Activated naive CD4-positive, alpha-beta T cell treated with anti-CD3 and anti-CD28 coated beads, Interleukin-2, amount 50 U/mL, for 72 hours (primary cell): Measurements from ENCODE around the gene CHAC1. TPM values are rescaled to one million over a fixed set of nuclear protein-coding genes. Genes with fewer than 3 reads are reported as not detected.

ENCODE experiments used
- ATAC-seq, 2 donors: fragments of 150-1000 bp; cut with Tn5 transposase; 2 replicates each; pipeline ENCODE4 v1.10.0; 2021; ENCODE audit warnings: mild to moderate bottlenecking in 2 of 2, moderate library complexity in 2 of 2
- DNase-seq, 2 donors: peaks; one replicate each; pipeline ENCODE4 v3.0.0; 2021 to 2022; ENCODE audit warnings: low spot score in 2 of 2
- H3K27ac Mint-ChIP-seq, 2 donors: one replicate each; pipeline ENCODE4 v1.8.0; 2022; ENCODE audit warnings: mild to moderate bottlenecking in 2 of 2, mixed read lengths in 2 of 2
- H3K36me3 Mint-ChIP-seq, 2 donors: one replicate each; pipeline ENCODE4 v1.8.0; 2022; ENCODE audit warnings: mixed read lengths in 2 of 2
- H3K9me3 Mint-ChIP-seq, 2 donors: one replicate each; pipeline ENCODE4 v1.8.0; 2022; ENCODE audit warnings: mixed read lengths in 2 of 2
- total RNA-seq, 2 donors: library from RNA; stranded (reverse); gene quantifications; one replicate each; pipeline ENCODE4 v1.2.3, GENCODE V29; 2022

The CHAC1 gene
- total RNA-seq, 2 donors from 2014 or later, result 12.9 to 16.3 TPM

GRCh38 chr15:40984964-40985363 is 31.7 kb downstream of the CHAC1 start:
- peaks cover 10 to 13% of the 10 kb centered on the region in 2 donors for H3K36me3 Mint-ChIP-seq
- DNase-seq, result no peak
- no peak for ATAC-seq
- no peaks in the 10 kb centered on the region for H3K9me3 Mint-ChIP-seq
- peak overlapping the region in 1 of 2 donors; percentile 71 for H3K27ac Mint-ChIP-seq

GRCh38 chr15:40985541-40986330 is 32.5 kb downstream of the CHAC1 start:
- DNase-seq (no peak), ATAC-seq (no peak)
- Mint-ChIP-seq H3K36me3 (peaks cover 16 to 19% of the 10 kb centered on the region in 2 donors), H3K9me3 (no peaks in the 10 kb centered on the region), H3K27ac (peak overlapping the region; percentile 66 to 71)

GRCh38 chr15:40986820-40987219 is 33.5 kb downstream of the CHAC1 start:
- DNase-seq (no peak), ATAC-seq (no peak)
- peak overlapping the region in 1 of 2 donors; percentile 32 for H3K27ac Mint-ChIP-seq
- peaks cover 19 to 25% of the 10 kb centered on the region in 2 donors for H3K36me3 Mint-ChIP-seq
- H3K9me3 Mint-ChIP-seq, result no peaks in the 10 kb centered on the region

- DNase-seq (no peak), ATAC-seq (no peak)
- Mint-ChIP-seq H3K36me3 (peaks cover 19 to 25% of the 10 kb centered on the region in 2 donors), H3K27ac (peak overlapping the region in 1 of 2 donors; percentile 34), H3K9me3 (no peaks in the 10 kb centered on the region)
Measured at GRCh38 chr15:40988156-40988555, 34.9 kb downstream of the CHAC1 start.

- ATAC-seq (peak; percentile 59 to 85), DNase-seq (no peak)
- Mint-ChIP-seq H3K36me3 (peaks cover 19 to 25% of the 10 kb centered on the region in 2 donors), H3K9me3 (no peaks in the 10 kb centered on the region), H3K27ac (peak overlapping the region; percentile 71 to 76)
Measured at GRCh38 chr15:40990080-40990479, 36.8 kb downstream of the CHAC1 start.

GRCh38 chr15:40990789-40991188 is 37.5 kb downstream of the CHAC1 start:
- H3K27ac Mint-ChIP-seq, result peak overlapping the region; percentile 71 to 76
- ATAC-seq, result peak; percentile 46 to 51

GRCh38 chr15:40991355-40991754 is 38.1 kb downstream of the CHAC1 start:
- DNase-seq (no peak), ATAC-seq (no peak)
- no peaks in the 10 kb centered on the region for H3K9me3 Mint-ChIP-seq
- H3K36me3 Mint-ChIP-seq, result peaks cover 15 to 25% of the 10 kb centered on the region in 2 donors
- peak overlapping the region in 1 of 2 donors; percentile 4 for H3K27ac Mint-ChIP-seq

More at GRCh38 chr15:40990789-40991188, 37.5 kb downstream of the CHAC1 start:
- DNase-seq, result no peak
- H3K36me3 Mint-ChIP-seq, result peaks cover 15 to 25% of the 10 kb centered on the region in 2 donors
- no peaks in the 10 kb centered on the region for H3K9me3 Mint-ChIP-seq

GRCh38 chr15:40992241-40992741 is 39.0 kb downstream of the CHAC1 start:
- ATAC-seq, result no peak
- Mint-ChIP-seq H3K9me3 (no peaks in the 10 kb centered on the region), H3K27ac (no peak overlapping the region), H3K36me3 (peaks cover 9 to 25% of the 10 kb centered on the region in 2 donors)
- DNase-seq, result no peak

GRCh38 chr15:40992825-40993224 is 39.6 kb downstream of the CHAC1 start:
- no peaks in the 10 kb centered on the region for H3K9me3 Mint-ChIP-seq
- H3K27ac Mint-ChIP-seq, result peak overlapping the region in 1 of 2 donors; percentile 29
- ATAC-seq (no peak), DNase-seq (no peak)
- H3K36me3 Mint-ChIP-seq, result peaks cover 8 to 25% of the 10 kb centered on the region in 2 donors

GRCh38 chr15:40995656-40996055 is 42.4 kb downstream of the CHAC1 start:
- ATAC-seq, result peak; percentile 47 to 82
- H3K9me3 Mint-ChIP-seq, result no peaks in the 10 kb centered on the region
- peaks cover 0 to 16% of the 10 kb centered on the region in 2 donors for H3K36me3 Mint-ChIP-seq

GRCh38 chr15:40999190-40999589 is 45.9 kb downstream of the CHAC1 start:
- H3K27ac Mint-ChIP-seq, result no peak overlapping the region
- ATAC-seq, result no peak
- DNase-seq, result no peak
- peaks cover 0 to 7% of the 10 kb centered on the region in 2 donors for H3K36me3 Mint-ChIP-seq
- H3K9me3 Mint-ChIP-seq, result no peaks in the 10 kb centered on the region

More at GRCh38 chr15:40995656-40996055, 42.4 kb downstream of the CHAC1 start:
- no peak for DNase-seq
- peak overlapping the region in 1 of 2 donors; percentile 31 for H3K27ac Mint-ChIP-seq

- H3K9me3 Mint-ChIP-seq, result no peaks in the 10 kb centered on the region
- ATAC-seq (no peak), DNase-seq (no peak)
- H3K27ac Mint-ChIP-seq, result no peak overlapping the region
- H3K36me3 Mint-ChIP-seq, result peaks cover 0 to 7% of the 10 kb centered on the region in 2 donors
Measured at GRCh38 chr15:41001524-41002214, 48.4 kb downstream of the CHAC1 start.

GRCh38 chr15:41004490-41004889 is 51.2 kb downstream of the CHAC1 start:
- peak overlapping the region in 1 of 2 donors; percentile 5 for H3K27ac Mint-ChIP-seq
- ATAC-seq (no peak), DNase-seq (no peak)
- H3K9me3 Mint-ChIP-seq, result no peaks in the 10 kb centered on the region
- peaks cover 0 to 7% of the 10 kb centered on the region in 2 donors for H3K36me3 Mint-ChIP-seq

Other genes starting within 250 kb of the CHAC1 start
- gene RMDN3, start 198.2 kb upstream of the CHAC1 start, total RNA-seq, result 10 to 100 TPM; 18.5 to 23.1 TPM
- gene GCHFR, start 189.4 kb upstream of the CHAC1 start, total RNA-seq, result 10 to 100 TPM; 15.9 to 72.6 TPM
- 1 to 10 TPM in 1 of 2 donors, under 1 TPM in 1; 0.52 to 2.0 TPM for gene C15orf62, start 183.5 kb upstream of the CHAC1 start, total RNA-seq
- 10 to 100 TPM; 24.6 to 26.6 TPM for gene ZFYVE19, start 146.4 kb upstream of the CHAC1 start, total RNA-seq
- 10 to 100 TPM; 20.2 to 36.1 TPM for gene DNAJC17, start 146.0 kb upstream of the CHAC1 start, total RNA-seq
- not detected for gene PPP1R14D, start 124.8 kb upstream of the CHAC1 start, total RNA-seq
- gene SPINT1, start 109.4 kb upstream of the CHAC1 start, total RNA-seq, result 1 to 10 TPM; 6.9 to 10.0 TPM
- gene RHOV, start 79.2 kb upstream of the CHAC1 start, total RNA-seq, result under 1 TPM in 1 of 2 donors, not detected in 1; 0.72 TPM
- gene VPS18, start 59.0 kb upstream of the CHAC1 start, total RNA-seq, result 1 to 10 TPM; 7.2 to 8.4 TPM
- under 1 TPM in 1 of 2 donors, not detected in 1; 0.16 TPM for gene DLL4, start 24.1 kb upstream of the CHAC1 start, total RNA-seq
- gene INO80, start 162.8 kb downstream of the CHAC1 start, total RNA-seq, result 10 to 100 TPM; 22.9 to 28.1 TPM